Fibroblast of the aortic adventitia (primary cell): ENCODE measurements around the gene HSD17B8. TPM values are rescaled to one million over a fixed set of nuclear protein-coding genes. Genes with fewer than 3 reads are reported as not detected.

ENCODE experiments used
- DNase-seq: peaks from one replicate; pipeline ENCODE4 v3.0.0-alpha.2; 2010; ENCODE audit warnings: low read depth
- H3K4me3 ChIP-seq: 2 replicates; pipeline ENCODE4 v1.5.1; 2011; ENCODE audit warnings: low read depth, mild to moderate bottlenecking, control low read depth, low read length, moderate library complexity
- CTCF ChIP-seq: IDR thresholded peaks from 2 replicates; pipeline ENCODE4 v1.5.1; 2011; ENCODE audit warnings: mild to moderate bottlenecking, low read length, control low read depth, inconsistent platforms; ENCODE audit not compliant: insufficient read depth
- small RNA-seq: library from RNA; depleted of rRNA; stranded (forward); fragments of <200 nt; gene quantifications from one replicate; pipeline ENCODE3, GENCODE V24; 2012
- total RNA-seq: library from RNA; depleted of rRNA; stranded (reverse); fragments of >200 nt; gene quantifications from 2 replicates; pipeline ENCODE4 v1.2.3, GENCODE V29; 2012; ENCODE audit warnings: low replicate concordance

The HSD17B8 gene
- total RNA-seq, 1 donor, result 2.6 TPM

GRCh38 chr6:33254591-33254990 lies 50.1 kb downstream of the HSD17B8 start:
- TF ChIP-seq CTCF, result no peak
- DNase-seq, result no peak
- H3K4me3 ChIP-seq, result no peak overlapping the region

Small RNA genes lying within 50 kb of the gene (small RNA-seq; reads per million reads assigned to genes)
- gene MIR219A1 (0.25 reads per million), gene RNY4P10 (not detected)

Other genes starting within 250 kb of the HSD17B8 start
- gene BRD2, start 236.1 kb upstream of the HSD17B8 start, total RNA-seq, result 145 and 157 TPM in 2 replicates
- not detected in 2 replicates for gene HLA-DOA, start 195.1 kb upstream of the HSD17B8 start, total RNA-seq
- 0.18 and 1.8 TPM in 2 replicates for gene HLA-DPA1, start 131.0 kb upstream of the HSD17B8 start, total RNA-seq
- gene HLA-DPB1, start 128.7 kb upstream of the HSD17B8 start, total RNA-seq, result 0.27 and 3.8 TPM in 2 replicates
- gene COL11A2, start 12.2 kb upstream of the HSD17B8 start, total RNA-seq, result 0.09 and 0.74 TPM in 2 replicates
- 11.1 and 22.6 TPM in 2 replicates for gene RXRB, start 4.0 kb upstream of the HSD17B8 start, total RNA-seq
- 71.3 and 121 TPM in 2 replicates for gene SLC39A7, start 3.8 kb upstream of the HSD17B8 start, total RNA-seq
- gene RING1, start 3.8 kb downstream of the HSD17B8 start, total RNA-seq, result 28.9 and 46.9 TPM in 2 replicates
- gene VPS52, start 67.2 kb downstream of the HSD17B8 start, total RNA-seq, result 21.6 and 40.5 TPM in 2 replicates
- 1,533 and 4,237 TPM in 2 replicates for gene RPS18, start 67.4 kb downstream of the HSD17B8 start, total RNA-seq
- 3.3 and 8.7 TPM in 2 replicates for gene B3GALT4, start 72.5 kb downstream of the HSD17B8 start, total RNA-seq
- gene WDR46, start 84.6 kb downstream of the HSD17B8 start, total RNA-seq, result 37.5 and 85.0 TPM in 2 replicates
- 8.9 and 21.7 TPM in 2 replicates for gene PFDN6, start 84.9 kb downstream of the HSD17B8 start, total RNA-seq
- 25.8 and 27.9 TPM in 2 replicates for gene RGL2, start 94.3 kb downstream of the HSD17B8 start, total RNA-seq
- gene TAPBP, start 109.4 kb downstream of the HSD17B8 start, total RNA-seq, result 50.2 and 86.2 TPM in 2 replicates
- gene ZBTB22, start 113.1 kb downstream of the HSD17B8 start, total RNA-seq, result 9.0 and 12.8 TPM in 2 replicates
- gene DAXX, start 118.3 kb downstream of the HSD17B8 start, total RNA-seq, result 42.2 and 149 TPM in 2 replicates
- gene KIFC1, start 187.2 kb downstream of the HSD17B8 start, total RNA-seq, result 49.3 TPM in 1 of 2 replicates, not detected in the other
- gene PHF1, start 206.4 kb downstream of the HSD17B8 start, total RNA-seq, result 18.9 and 20.9 TPM in 2 replicates
- 106 and 522 TPM in 2 replicates for gene CUTA, start 213.5 kb downstream of the HSD17B8 start, total RNA-seq
- gene SYNGAP1, start 215.4 kb downstream of the HSD17B8 start, total RNA-seq, result 3.3 and 7.6 TPM in 2 replicates
- gene ZBTB9, start 249.9 kb downstream of the HSD17B8 start, total RNA-seq, result 3.8 and 5.5 TPM in 2 replicates